HG03196 (cell line): Measurements from ENCODE around the gene LRRC9.
A peak's percentile ranks its signal among the peaks of the same experiment; 100 is the strongest.
"Not testable (repeated sequence)": the region's sequence is repeated elsewhere in the genome, so short reads cannot be mapped to it uniquely, and the experiment has no call there.

Experiments
- ATAC-seq: cut with Tn5 transposase; IDR thresholded peaks from one replicate; pipeline ENCODE4 v1.9.1; 2021; ENCODE audit not compliant: unreplicated experiment

The LRRC9 gene

DNA sequence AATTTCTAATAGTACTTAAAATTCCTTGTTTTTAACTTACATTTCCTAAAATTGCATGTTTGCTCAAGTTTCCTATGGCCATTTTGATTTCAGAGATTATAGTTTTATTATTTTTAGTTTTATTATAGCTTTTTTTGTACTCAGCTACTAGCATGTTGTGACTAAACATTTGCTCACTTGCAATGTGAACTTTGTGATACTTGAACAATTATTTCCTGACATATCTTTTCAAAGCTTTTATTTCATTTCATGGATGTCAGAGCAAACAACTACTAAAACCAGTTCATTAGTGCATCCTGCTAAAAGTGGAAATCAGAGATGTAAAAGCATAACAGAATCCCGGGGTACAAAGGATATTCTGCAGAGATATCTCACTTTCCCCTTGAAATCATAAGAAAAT, 138.1 kb downstream of the LRRC9 start:
- no peak for ATAC-seq

DNA sequence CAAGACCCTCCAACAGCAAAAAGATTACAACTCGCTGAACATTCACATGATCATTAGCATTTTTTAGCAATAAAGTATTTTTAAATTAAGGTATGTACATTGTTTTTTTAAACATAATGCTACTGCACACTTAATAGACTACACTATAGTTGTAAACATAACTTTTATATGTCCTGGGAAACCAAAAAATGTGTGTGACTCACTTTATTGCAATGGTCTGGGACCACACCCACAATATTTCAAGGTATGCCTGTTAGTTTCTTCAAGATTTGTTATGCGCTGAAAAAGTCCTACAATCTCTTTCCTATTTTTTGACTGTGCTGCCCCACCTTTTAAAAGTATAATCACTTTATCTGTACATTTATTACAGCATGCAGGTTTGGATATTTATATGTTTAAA, 141.4 kb downstream of the LRRC9 start:
- ATAC-seq = no peak

DNA sequence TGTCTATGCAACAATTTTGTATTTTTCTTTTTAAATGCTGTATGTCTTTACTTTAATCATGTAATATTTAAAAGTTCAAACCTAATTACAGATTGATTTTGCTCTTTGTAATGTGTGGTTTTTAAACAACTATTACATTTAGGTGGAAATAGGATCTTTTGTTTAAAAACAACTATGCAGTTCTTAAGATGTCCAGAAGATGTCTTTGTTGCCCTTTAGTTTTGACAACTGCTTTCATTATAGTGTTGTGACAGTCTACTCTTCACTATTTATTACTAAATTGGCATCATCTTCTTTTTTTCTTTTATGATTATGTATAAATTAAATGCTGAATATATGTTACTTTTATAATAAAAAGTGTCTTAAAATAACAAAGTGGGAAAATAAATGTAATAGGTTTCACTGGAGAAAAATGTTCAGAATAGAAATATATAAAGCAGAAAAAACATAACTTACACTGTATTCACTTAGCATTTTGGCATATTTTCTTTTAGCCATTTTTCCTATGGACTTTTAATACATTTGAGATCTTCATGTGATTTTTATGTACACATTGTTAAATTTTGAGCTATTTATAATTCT, 144.6 kb downstream of the LRRC9 start:
- ATAC-seq = no peak

DNA sequence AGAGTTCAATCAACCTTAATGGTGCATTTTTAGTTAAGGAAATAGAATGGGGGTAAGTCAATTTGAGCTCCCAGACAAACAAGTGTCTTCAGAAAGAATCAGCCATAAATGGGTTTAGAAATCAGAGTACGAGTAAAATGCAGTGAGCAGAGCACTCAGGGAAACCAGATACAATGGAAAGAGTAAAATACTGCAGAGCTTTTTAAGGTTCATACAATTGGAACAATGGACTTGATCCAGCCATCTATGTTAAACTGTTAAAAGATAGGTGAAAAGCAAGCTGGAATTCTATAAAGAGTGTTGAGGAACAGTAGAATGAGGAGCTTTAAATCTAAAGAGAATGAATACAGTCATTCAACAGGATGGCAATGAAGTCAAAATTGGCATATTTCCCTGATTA, 147.9 kb downstream of the LRRC9 start:
- no peak for ATAC-seq

DNA sequence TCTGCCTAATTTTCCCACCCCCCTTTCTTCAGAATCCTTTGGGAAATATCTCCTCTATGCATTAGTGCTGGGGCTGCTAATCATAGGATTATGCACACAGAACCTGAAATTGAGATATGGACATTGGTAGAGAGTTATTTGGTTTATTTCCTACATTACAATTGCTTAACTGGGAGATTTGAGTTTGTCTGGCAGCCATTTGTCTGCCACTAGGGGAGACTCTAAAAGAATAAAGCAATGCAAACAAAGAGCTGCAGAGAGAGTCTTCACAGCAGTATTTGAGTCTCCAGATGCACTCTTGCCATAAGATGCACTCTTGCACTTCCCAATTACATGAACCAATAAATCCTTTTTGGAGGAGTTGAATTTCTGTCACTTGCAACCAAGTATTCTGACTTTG, 159.8 kb downstream of the LRRC9 start:
- no peak for ATAC-seq

DNA sequence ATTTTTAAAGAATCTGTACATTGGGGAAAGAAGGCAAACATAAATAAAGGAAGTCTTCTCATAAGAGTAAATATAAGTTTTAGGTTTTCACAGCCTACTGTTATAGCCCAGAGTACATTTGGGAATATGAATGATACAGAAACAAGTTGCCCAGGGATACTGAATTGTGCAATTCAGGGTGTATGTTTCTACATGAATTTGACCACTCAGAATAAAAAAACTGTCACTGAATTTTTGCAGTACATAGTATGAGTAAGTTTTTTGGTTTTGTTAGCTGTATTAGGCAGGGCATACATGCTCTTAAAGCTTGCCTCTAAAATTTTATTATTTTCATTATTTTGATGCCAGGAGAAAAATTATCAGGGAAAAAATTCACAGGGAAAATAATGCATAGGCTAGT, 165.1 kb downstream of the LRRC9 start:
- no peak for ATAC-seq

DNA sequence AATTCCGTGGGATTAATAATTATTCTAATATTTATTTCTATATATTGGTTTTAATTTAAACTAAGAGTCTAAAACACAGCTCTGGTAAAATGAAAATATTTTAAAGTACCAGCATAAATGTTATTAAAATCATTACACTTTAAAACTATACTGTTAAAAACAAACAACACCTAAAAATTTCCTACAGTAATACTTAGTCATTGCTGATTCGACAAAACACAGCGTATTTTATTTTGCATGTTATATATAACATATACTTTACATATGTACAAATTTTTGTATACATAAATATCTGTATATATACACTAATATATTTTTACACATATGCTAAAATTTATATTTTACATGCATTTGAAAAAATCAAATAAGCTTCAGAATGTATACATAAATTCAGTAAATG, 165.7 kb downstream of the LRRC9 start:
- no peak for ATAC-seq

DNA sequence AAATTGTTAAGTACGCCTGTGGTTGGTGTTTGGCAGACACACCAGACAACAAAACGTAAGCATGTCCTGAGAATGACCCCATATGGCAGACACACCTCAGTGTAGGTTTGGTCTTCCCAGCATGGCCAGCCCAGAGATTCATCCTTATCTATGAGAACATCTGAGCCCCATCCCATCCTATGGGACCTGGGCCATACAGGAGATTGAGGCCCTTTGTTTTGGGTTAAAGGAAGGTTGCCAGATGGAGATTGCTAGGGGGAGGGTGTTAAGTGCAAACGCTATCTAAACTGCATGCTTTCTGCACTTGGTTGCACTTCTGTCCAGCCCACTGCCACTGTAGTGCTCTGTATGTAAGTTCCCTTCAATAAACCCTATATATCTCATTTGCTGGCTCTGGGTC, 167.7 kb downstream of the LRRC9 start:
- ATAC-seq = no peak

DNA sequence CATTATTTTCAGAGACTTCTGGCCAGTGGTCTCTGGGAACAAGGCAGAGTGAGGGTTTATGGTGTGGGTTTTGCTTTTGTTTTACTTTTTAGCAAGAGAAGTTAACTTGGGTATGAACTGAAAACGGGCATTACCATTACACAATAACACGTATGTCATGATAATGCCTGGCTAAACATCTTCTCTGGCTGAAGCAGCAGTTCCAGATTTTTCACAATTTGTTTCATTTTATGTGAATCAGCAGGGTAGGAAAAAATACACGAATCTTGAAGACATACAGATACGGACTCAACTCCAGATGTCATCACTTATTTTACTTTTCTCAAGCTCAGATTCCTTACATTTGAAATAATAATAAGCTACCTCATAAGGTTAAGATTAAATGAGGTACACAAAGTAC, 169.3 kb downstream of the LRRC9 start:
- no peak for ATAC-seq

DNA sequence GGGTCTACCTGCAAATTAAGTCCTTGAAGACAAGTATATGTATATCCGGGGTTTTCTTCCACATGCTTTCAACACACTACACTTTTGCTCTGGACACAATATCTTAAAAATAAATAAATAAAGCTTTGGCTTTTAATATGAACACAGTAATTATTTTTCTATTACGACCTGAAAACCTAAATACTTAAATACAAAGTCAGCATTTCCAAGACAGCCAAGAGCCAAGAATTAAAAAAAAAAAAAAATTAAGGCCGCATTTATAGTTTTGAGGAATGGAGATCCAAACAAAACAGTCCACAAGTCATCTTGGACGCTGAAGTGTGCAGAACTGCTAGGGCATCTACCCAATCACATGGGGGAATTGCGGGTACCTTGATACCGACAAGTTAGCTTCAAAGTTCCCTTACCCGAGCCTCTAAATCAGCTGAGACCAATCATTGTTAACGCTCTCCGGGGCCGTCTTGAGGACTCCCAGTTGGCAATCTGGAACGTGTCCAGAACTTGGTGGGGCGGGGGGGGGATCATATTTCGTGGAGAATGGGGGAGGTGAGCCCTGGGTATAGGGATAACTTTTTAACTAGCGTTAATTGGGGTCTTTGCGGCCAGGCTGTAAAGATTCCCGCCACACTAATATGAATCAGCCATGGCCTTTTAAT, 171.0 kb downstream of the LRRC9 start:
- ATAC-seq = no peak

DNA sequence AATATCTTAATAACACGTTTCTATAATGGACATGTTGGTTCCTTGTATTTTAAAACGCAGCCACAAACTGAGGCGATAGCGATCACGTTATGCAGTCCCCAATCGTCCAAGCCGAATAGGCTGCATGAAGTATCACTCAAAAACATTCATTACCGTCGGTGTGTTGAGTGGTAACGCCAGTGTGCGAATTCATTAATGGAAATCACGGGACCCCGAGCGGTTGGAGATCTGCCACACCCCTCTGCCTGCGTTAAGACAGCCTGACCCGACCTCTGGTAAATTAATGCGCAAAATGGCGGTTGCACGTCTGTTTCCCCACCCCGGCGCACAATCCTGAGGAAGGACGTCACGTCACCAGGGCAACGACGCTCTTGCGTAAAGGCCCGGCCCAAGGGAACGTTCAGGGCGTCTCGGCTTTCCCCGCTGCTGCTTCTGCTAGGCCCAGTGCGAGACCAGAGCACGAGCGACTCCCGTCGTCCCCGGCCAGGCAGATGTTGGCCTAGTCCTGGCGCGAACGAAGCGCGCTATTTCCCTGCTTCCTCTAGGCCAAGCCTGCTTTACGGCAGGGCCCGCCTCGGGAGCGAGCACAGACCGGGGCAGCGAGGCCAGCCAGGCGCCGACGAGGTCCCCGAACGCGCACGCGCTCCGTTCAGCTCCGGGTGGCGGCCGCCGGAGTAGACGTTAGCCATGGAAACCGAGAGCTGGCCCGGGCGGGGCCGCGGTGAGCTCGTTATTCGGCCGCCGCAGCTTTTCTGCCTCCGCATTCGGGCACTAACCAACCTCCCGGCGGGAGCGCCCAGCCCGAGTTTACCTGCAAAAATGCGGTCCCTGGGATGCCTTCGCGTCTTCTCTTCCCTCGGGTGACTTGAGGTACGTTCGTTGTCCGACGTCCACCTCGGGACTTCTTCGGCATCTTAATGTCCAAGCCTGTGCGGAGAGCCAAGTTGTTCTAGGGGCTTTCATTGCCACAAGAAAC, 171.9 kb downstream of the LRRC9 start, which contains the start of gene PCNX4:
Gene PCNX4 (plus strand): TSS at position 374 of the 976 bp plus-strand sequence. CDS start 15,716 bp downstream, outside the sequence.
- peak; percentile 94 for ATAC-seq

DNA sequence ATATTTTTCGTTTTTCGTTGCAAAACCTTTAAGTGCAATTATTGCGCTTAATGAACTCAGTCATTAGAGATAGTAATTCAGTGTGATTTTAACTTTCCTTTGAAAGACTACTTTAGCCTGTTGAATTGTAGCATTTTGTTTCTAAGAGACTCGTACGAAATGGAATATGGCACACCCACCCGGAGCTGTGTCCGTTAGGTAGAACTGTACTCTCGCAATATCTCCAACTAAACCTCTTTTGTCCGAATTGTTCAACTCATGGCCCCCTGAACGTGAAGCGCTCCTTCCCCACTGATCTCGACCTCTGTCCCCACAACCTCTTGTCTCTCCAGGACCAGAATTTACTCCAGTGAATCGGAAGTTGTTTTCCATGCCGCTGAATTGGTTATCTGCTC, 172.6 kb downstream of the LRRC9 start:
- ATAC-seq = no peak

DNA sequence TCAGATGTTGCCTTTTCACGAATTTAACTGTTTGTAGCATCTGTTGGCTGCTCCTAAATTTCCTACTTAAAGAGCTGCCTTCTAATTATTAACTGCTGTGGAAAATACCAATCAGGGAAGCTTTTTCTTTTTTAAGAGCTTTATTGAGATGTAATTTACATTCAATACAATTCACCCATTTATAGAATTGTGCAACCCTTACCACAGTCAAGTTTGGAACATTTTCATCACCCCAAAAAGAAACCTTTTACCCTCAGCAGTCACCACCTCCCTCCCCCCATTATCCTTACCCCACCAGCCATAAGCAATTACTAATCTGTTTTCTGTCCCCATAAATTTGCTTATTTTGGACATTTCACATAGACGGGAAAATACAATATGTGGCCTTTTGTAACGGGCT, 173.1 kb downstream of the LRRC9 start:
- ATAC-seq = no peak

DNA sequence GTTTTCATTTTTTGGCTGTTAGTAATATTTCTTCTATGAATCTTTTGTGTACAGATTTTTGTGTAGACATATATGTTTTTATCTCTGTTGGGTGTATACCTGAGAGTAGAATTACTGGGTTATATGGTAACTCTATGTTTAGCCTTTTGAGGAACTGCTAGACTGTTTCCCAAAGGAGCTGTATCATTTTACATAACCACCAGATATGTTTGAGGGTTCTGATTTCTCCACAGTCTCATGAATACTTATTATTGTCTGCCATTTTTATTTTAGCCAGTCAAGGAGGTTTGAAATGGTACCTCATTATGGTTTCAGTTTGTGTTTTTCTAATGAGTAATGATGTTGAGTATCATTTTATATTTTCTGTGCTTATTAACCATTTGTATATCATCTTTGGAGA, 173.7 kb downstream of the LRRC9 start:
- ATAC-seq = no peak

DNA sequence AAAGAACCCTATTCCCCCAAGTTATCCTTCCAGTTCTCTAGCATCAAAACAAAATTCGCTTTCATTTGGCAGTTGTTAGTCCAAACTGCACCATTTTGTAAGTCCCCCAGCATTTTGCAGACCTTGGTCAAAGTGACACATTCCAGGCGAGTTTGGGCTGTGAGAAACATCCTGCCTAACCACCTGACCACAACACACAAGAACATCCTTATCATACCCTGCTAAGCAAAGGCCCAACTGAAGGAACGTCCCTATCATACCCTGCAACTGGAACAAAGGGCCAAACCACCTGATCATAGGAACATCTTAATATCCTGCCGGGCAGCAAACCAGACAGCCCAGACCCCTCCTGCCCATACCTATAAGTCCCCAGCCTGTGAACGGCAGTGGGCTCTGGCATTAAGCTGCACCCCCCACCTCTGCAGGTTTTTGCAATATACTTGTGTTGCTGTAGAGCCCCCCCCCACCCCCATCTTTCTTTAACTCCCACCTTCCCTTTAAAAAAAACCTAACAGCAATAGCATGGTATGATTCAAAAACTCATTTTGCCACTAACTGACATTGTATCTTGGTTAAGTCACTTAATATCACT, 174.5 kb downstream of the LRRC9 start:
- no peak for ATAC-seq

DNA sequence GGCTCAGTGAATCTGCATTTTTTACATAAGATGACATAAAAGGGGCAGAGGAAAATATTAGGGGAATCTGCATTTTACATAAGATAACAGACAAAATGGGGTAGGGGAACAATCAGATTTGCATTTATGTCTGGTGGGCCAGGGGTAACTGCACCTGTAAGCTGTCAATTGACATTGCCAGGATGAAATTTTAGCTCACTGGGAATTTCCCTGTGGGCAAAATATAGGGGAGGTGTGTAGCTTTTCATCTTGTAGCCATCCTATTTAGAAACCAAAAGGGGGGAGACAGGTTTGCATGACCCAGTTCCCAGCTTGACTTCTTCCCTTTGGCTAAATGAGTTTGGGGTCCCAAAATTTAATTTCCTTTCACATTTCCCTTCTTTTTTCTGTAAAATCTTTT, 175.3 kb downstream of the LRRC9 start:
- ATAC-seq = no peak

DNA sequence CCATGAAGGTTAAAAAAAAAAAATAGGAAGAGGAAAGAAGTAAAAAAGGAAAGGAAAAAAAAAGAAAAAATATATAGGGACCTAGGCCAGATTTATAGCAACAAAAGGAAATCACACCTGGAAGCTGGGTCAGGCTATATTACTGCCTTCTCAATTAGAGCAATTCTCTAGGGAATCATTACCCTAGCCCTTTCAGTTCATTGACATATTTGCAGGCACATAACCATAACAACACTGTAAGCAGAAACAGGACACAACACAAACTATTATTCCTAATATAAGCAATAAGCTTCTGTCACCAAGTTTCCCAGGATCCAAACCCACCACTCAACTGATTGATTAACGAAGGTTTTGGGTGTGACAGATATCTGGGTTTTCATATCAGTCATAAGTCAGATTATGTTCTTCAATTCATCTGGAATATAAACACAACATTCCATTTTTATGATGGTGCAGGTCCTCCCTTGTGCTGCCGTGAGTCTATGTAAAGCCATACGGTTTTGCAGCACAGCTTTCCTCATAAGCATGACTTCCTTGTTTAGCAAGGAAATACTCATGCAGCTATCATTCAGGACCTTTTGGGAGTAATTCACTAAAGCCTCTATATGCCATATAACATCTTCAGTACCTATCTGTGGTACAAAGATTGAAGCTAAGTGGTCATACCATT, 176.0 kb downstream of the LRRC9 start:
- no peak for ATAC-seq

DNA sequence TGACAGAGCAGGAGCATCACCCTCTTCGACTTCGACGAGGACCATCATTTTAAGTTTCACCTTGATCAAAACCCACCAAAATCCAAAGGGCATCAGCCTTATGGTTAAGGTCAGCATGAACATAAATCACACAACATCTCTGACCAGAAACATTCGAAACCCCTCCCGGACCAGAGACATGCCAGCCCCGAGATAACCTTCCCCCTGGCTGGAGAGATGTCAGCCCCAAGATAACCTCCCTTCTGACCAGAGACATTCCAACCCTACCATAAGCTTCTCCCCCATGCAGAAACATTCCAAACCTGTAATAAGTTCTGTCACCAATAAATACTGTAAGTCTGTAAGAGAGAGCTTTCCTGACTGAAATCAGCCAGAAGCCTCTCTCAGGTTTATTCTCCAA, 178.0 kb downstream of the LRRC9 start:
- ATAC-seq = no peak

DNA sequence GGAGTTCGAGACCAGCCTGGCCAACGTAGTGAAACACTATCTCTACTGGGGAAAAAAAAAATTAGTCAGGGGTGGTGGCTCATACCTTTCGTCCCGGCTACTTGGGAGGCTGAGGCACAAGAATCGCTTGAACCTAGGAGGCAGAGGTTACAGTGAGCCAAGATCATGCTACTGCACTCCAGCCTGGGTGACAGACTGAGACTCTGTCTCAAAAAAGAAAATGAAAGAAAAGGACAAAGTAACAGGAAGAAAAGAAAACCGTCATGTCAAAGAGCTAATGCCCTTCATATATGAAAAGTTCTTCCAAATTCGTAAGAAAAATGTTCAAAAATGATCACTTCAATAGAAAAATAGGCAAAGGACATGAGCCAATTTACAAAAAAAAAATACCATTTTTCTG, 179.9 kb downstream of the LRRC9 start:
- ATAC-seq = not testable (repeated sequence)

DNA sequence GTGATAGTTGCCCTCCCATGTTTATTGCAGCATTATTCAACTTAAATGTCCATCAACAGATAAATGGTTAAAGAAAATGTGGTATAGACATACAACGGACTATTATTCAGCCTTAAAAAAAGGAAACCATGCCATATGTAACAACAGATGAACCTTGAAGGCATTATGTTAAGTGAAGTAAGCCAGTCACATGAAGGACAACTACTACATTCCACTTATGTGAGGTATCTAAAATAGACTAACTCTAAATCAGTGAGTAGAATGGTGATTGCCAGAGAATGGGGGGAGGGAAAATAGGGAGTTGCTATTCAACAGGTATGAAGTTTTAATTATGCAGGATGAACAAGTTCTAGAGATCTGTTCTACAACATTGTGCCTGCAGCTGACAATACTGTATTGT, 181.8 kb downstream of the LRRC9 start:
- ATAC-seq = no peak

DNA sequence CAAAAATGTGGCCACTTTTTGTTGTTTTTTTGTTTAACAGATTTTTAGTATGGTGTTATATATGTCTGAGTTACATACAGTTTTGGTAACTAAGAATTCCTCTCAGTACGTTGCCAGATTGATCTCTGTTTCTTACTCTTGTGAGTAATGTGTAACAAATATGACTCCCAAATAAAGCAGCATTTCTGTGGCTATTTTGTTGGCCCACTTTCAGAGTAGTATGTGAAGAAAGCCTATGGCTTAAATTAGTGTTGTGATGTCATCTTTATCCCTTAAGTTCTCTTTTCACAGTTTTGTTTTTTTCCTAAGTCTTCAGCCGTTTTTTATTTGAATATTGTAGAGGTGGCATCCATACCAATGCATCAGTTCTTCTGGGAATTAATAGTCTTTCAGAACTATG, 182.4 kb downstream of the LRRC9 start:
- no peak for ATAC-seq
